ENCODE results near the gene ST6GAL2.

Gene ST6GAL2

DNA sequence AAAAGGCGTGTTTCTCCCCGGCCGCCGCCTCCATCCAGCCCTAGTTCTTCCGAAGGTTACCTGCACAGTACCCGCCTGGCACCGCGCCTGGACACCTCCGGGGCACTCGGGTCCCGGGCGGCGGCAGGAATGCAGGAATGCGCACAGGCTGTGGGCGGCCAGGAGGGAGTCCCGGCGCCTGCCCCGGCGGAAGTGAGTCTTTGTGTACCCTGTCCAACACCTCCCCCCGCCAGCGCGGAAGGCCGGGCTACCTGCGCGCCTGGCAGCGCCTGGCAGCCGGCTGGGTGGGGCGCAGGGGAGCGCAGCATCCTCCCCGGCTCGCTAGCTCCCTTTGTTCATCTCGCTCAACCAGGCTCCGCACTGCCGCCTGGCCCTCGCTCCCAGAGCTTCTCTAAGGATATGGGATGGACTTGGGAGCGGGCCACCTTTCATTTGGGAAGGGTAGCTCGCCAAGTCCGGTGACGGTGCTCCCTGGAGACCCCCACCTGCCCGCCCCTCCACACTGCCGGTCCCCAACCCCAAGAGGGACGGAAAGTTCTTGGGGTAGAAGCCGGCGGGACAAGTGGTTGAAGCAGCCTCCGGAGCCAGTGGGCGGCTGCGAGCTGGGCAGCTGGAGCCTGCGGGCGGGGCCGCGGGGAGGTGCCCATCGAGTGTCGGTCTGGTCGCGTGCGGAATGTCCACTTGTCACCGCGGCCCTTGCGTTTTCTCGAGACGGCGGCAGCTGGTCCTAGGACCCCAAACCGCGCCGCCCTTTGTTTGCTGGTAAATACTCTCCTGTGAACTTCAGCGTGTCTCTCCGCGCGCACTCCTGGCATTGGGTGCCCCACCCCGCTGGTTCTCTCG is 1.2 kb upstream of the ST6GAL2 start:
- H3K27me3 ChIP-seq (ENCODE audit: insufficient read depth, low read depth, severe bottlenecking) = peaks cover 74% of the 10 kb centered on the region
- H3K4me3 ChIP-seq (ENCODE audit: low read depth, low read length) = no peak overlapping the region
- H3K27ac ChIP-seq = no peak overlapping the region
- DNase-seq = no peak
- TF ChIP-seq, protein P1, sequence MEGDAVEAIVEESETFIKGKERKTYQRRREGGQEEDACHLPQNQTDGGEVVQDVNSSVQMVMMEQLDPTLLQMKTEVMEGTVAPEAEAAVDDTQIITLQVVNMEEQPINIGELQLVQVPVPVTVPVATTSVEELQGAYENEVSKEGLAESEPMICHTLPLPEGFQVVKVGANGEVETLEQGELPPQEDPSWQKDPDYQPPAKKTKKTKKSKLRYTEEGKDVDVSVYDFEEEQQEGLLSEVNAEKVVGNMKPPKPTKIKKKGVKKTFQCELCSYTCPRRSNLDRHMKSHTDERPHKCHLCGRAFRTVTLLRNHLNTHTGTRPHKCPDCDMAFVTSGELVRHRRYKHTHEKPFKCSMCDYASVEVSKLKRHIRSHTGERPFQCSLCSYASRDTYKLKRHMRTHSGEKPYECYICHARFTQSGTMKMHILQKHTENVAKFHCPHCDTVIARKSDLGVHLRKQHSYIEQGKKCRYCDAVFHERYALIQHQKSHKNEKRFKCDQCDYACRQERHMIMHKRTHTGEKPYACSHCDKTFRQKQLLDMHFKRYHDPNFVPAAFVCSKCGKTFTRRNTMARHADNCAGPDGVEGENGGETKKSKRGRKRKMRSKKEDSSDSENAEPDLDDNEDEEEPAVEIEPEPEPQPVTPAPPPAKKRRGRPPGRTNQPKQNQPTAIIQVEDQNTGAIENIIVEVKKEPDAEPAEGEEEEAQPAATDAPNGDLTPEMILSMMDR (IDR thresholded peaks at IDR 0.05; ENCODE audit: low read depth, low read length) = no peak
- no peaks in the 10 kb centered on the region for H3K36me3 ChIP-seq
- H3K9me3 ChIP-seq (ENCODE audit: severe bottlenecking) = no peaks in the 10 kb centered on the region

DNA sequence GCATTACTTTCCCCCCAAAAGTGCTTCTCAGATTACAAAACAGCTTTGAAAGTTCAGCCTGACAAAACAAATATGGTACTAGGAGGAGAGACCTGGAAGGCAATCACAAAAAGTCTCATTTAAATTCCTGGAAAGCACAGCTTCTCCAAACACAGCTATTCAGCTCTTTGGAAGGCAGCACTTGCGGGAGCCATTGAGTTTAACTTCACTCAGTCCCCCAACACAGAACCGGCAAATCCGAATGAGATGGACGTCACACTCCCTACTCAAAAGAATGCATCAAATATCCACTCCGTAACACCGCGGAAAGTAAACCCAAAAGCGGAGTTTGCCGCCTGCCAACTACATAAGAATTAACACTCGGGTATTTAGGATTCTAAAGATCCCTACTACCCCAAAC is 638 bp downstream of the ST6GAL2 start:
- DNase-seq = no peak
- peaks cover 63% of the 10 kb centered on the region for H3K27me3 ChIP-seq (ENCODE audit: insufficient read depth, low read depth, severe bottlenecking)
- H3K4me3 ChIP-seq (ENCODE audit: low read depth, low read length) = no peak overlapping the region
- H3K27ac ChIP-seq = no peak overlapping the region
- no peaks in the 10 kb centered on the region for H3K36me3 ChIP-seq
- TF ChIP-seq, protein P1 (IDR thresholded peaks at IDR 0.05; ENCODE audit: low read depth, low read length) = no peak
- H3K9me3 ChIP-seq (ENCODE audit: severe bottlenecking) = no peaks in the 10 kb centered on the region

DNA sequence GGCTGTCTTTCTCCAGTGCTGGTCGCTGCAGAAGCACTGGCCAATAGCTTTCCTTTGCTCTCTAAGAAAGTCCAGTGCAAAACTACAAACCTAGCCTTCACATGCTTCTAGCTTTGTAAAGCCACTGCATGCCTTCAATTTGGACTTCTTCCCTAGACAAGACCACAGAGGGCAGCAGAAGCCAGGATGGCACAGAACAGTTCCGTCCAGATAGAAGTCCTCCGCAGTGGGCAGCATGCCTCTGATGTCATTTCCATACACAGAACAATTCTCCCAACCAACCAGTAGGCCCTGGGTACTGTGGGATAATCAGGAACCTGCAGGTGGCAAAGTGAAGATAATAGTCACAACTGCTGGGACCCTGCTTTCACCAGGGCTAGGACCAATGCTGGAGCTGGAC is 3.3 kb downstream of the ST6GAL2 start:
- TF ChIP-seq, protein P1 (IDR thresholded peaks at IDR 0.05; ENCODE audit: low read depth, low read length) = no peak
- H3K4me3 ChIP-seq (ENCODE audit: low read depth, low read length) = no peak overlapping the region
- no peaks in the 10 kb centered on the region for H3K36me3 ChIP-seq
- H3K9me3 ChIP-seq (ENCODE audit: severe bottlenecking) = no peaks in the 10 kb centered on the region
- peaks cover 52% of the 10 kb centered on the region for H3K27me3 ChIP-seq (ENCODE audit: insufficient read depth, low read depth, severe bottlenecking)
- no peak overlapping the region for H3K27ac ChIP-seq
- DNase-seq = no peak

- no peak overlapping the region for H3K27ac ChIP-seq
- no peaks in the 10 kb centered on the region for H3K36me3 ChIP-seq
- peaks cover 45% of the 10 kb centered on the region for H3K27me3 ChIP-seq (ENCODE audit: insufficient read depth, low read depth, severe bottlenecking)
- no peak overlapping the region for H3K4me3 ChIP-seq (ENCODE audit: low read depth, low read length)
- no peaks in the 10 kb centered on the region for H3K9me3 ChIP-seq (ENCODE audit: severe bottlenecking)
- DNase-seq = no peak
- TF ChIP-seq, protein P1 (IDR thresholded peaks at IDR 0.05; ENCODE audit: low read depth, low read length) = no peak
Measured at GRCh38 chr2:106878206-106878605, 7.8 kb downstream of the ST6GAL2 start.

- TF ChIP-seq, protein P1 (IDR thresholded peaks at IDR 0.05; ENCODE audit: low read depth, low read length) = no peak
- Histone ChIP-seq H3K9me3 (ENCODE audit: severe bottlenecking) (no peaks in the 10 kb centered on the region), H3K27me3 (ENCODE audit: insufficient read depth, low read depth, severe bottlenecking) (peaks cover 50% of the 10 kb centered on the region), H3K36me3 (no peaks in the 10 kb centered on the region), H3K27ac (no peak overlapping the region), H3K4me3 (ENCODE audit: low read depth, low read length) (no peak overlapping the region)
- DNase-seq = no peak
Measured at GRCh38 chr2:106876699-106877098, 9.3 kb downstream of the ST6GAL2 start.

All from WERI-Rb-1 (cell line).